Endothelial cell of umbilical vein (primary cell): Measurements from ENCODE around the gene RNF214. TPM values are rescaled to one million over a fixed set of nuclear protein-coding genes. Genes with fewer than 3 reads are reported as not detected.

Experiments
- BruUV-seq: library from RNA; stranded (reverse); fragments of 400-500 nt; replicated peaks from 2 replicates; lab custom pipeline; 2021; lab: Mats Ljungman, UMichigan
- CTCF ChIA-PET: fragments of 300-600, 350-600 bp; sonication (Branson Sonifier 250); formaldehyde crosslinking; loops from one replicate; lab custom pipeline; 2021; ENCODE audit warnings: antibody characterized with exemption, inconsistent platforms; lab: Charles Lee
- POLR2A ChIA-PET: fragments of 300-600, 350-600 bp; sonication (Branson Sonifier 250); formaldehyde crosslinking; loops from one replicate; lab custom pipeline; 2021; ENCODE audit warnings: antibody characterized with exemption, inconsistent platforms; lab: Charles Lee
- DNase-seq: peaks from one replicate; pipeline ENCODE4 v3.0.0-alpha.2; 2011; ENCODE audit warnings: low read depth, low spot score
- FAIRE-seq: peaks from 2 replicates; lab custom pipeline; 2011; peaks lifted over from hg19 to GRCh38; lab: Jason Lieb, UNC
- H2AFZ ChIP-seq: 2 replicates; pipeline ENCODE4 v1.6.0; 2012; ENCODE audit warnings: low read depth, low read length, control low read depth, inconsistent platforms
- H3K27ac ChIP-seq: 2 replicates; pipeline ENCODE4 v1.5.1; 2011; ENCODE audit warnings: low read depth, mild to moderate bottlenecking, control low read depth, low read length, moderate library complexity; ENCODE audit not compliant: insufficient read depth
- H3K27me3 ChIP-seq, 2 experiments: 2 replicates each; pipeline versions ENCODE4 v1.6.0 to v1.6.1; 2011; ENCODE audit warnings: low read length in 2 of 2, mixed read lengths in 1 of 2; ENCODE audit not compliant: control insufficient read depth in 2 of 2, insufficient read depth in 2 of 2
- H3K36me3 ChIP-seq, 2 experiments: 2 replicates in 1 of 2; 3 replicates in 1 of 2; pipeline ENCODE4 v1.5.1; 2011; ENCODE audit warnings: low read length in 2 of 2, mild to moderate bottlenecking in 1 of 2, moderate library complexity in 1 of 2; ENCODE audit not compliant: control insufficient read depth in 2 of 2, insufficient read depth in 2 of 2; ENCODE audit errors: extremely low read depth in 1 of 2
- H3K4me1 ChIP-seq: 3 replicates; pipeline ENCODE4 v1.5.1; 2011; ENCODE audit warnings: mild to moderate bottlenecking, low read length; ENCODE audit not compliant: control insufficient read depth, insufficient read depth; ENCODE audit errors: extremely low read depth
- H3K4me2 ChIP-seq: 2 replicates; pipeline ENCODE4 v1.6.1; 2011; ENCODE audit warnings: low read length, control low read depth, mixed read lengths; ENCODE audit not compliant: insufficient read depth
- H3K4me3 ChIP-seq, 3 experiments: fragments of 200-600 bp in 1 of 3; sonication (generic), shearing (Covaris generic) in 1 of 3; replicated peaks in 1 of 3; 2 replicates each; pipeline ENCODE4 v1.5.1; 2011 to 2016; ENCODE audit warnings: control low read depth in 3 of 3, low read length in 3 of 3, mild to moderate bottlenecking in 2 of 3, inconsistent platforms in 1 of 3, low read depth in 1 of 3, moderate library complexity in 1 of 3; ENCODE audit not compliant: insufficient read depth in 1 of 3
- H3K79me2 ChIP-seq: 2 replicates; pipeline ENCODE4 v1.6.0; 2012; ENCODE audit warnings: low read length, inconsistent platforms; ENCODE audit not compliant: control insufficient read depth, insufficient read depth
- H3K9ac ChIP-seq: replicated peaks from 2 replicates; pipeline ENCODE3; 2011; ENCODE audit warnings: low read length, control low read depth; ENCODE audit not compliant: insufficient read depth; ENCODE audit errors: extremely low read depth
- H3K9me1 ChIP-seq: replicated peaks from 3 replicates; pipeline ENCODE4 v1.6.0; 2011; ENCODE audit warnings: mild to moderate bottlenecking, low read length; ENCODE audit not compliant: control insufficient read depth, insufficient read depth; ENCODE audit errors: extremely low read depth
- H3K9me3 ChIP-seq: replicated peaks from 2 replicates; pipeline ENCODE4 v1.5.1; 2012; ENCODE audit warnings: low read length, inconsistent platforms; ENCODE audit not compliant: control insufficient read depth, insufficient read depth
- H4K20me1 ChIP-seq: replicated peaks from 2 replicates; pipeline ENCODE3; 2011; ENCODE audit warnings: mild to moderate bottlenecking, low read length; ENCODE audit not compliant: control insufficient read depth, insufficient read depth; ENCODE audit errors: extremely low read depth
- EZH2 ChIP-seq: IDR thresholded peaks from 2 replicates; pipeline ENCODE4 v1.6.1; 2012; ENCODE audit warnings: borderline replicate concordance, low read depth, mild to moderate bottlenecking, moderate library complexity, low read length, inconsistent platforms; ENCODE audit not compliant: severe bottlenecking
- FOS ChIP-seq: IDR thresholded peaks from 2 replicates; pipeline ENCODE4 v1.6.1; 2011; ENCODE audit warnings: mild to moderate bottlenecking, low read length, moderate library complexity, borderline replicate concordance; ENCODE audit not compliant: insufficient read depth
- GATA2 ChIP-seq: IDR thresholded peaks from 2 replicates; pipeline ENCODE4 v1.7.0; 2011; ENCODE audit warnings: low read depth, mild to moderate bottlenecking, moderate library complexity, mixed read lengths, low read length; ENCODE audit not compliant: insufficient read length, insufficient read depth
- JUN ChIP-seq: IDR thresholded peaks from 2 replicates; pipeline ENCODE4 v1.6.1; 2011; ENCODE audit warnings: borderline replicate concordance, low read depth; ENCODE audit not compliant: insufficient read length, insufficient read depth
- MYC ChIP-seq: IDR thresholded peaks from one replicate; pipeline ENCODE4 v1.6.1; 2011; ENCODE audit warnings: mild to moderate bottlenecking, low read depth, low read length
- POLR2A ChIP-seq: IDR thresholded peaks from 2 replicates; pipeline ENCODE4 v1.6.1; 2012; ENCODE audit warnings: low read depth, mild to moderate bottlenecking, control low read depth, low read length
- POLR2AphosphoS5 ChIP-seq: IDR thresholded peaks from 2 replicates; pipeline ENCODE4 v1.6.1; 2012; ENCODE audit warnings: low read depth, mild to moderate bottlenecking, control low read depth, low read length, moderate library complexity; ENCODE audit not compliant: insufficient read depth
- dilution Hi-C: fragments of 300-500 bp; cut with MboI; formaldehyde crosslinking; loops from one replicate; pipeline ENCODE4 v1.15.0; 2019; ENCODE audit warnings: low sequenced_read_pairs; ENCODE audit not compliant: extremely low pct_ligation_motif_present
- intact Hi-C: fragments of 100-400 bp; cut with micrococcal nuclease; formaldehyde crosslinking; loops from one replicate; pipeline ENCODE4 v1.10.0; 2022
- polyA plus RNA-seq, 4 experiments: library from polyadenylated mRNA; depleted of rRNA in 3 of 4; stranded (reverse) in 3 of 4; unstranded in 1 of 4; fragments of >200 nt; gene quantifications; 2 replicates each; pipeline versions ENCODE4 v1.2.1 to v1.2.3, GENCODE V29; 2011 to 2012; ENCODE audit warnings: missing spikeins in 1 of 4
- total RNA-seq: library from RNA; stranded (reverse); gene quantifications from 2 replicates; pipeline ENCODE4 v1.2.3, GENCODE V29; 2021
- TF ChIP-seq, protein P1 (sequence below), 2 donors: IDR thresholded peaks; 1 replicate in 1 of 2; 2 replicates in 1 of 2; pipeline ENCODE4 v1.5.1; 2011; ENCODE audit warnings: low read length in 2 of 2, mild to moderate bottlenecking in 2 of 2, moderate library complexity in 2 of 2, control low read depth in 1 of 2, inconsistent platforms in 1 of 2, low read depth in 1 of 2; ENCODE audit not compliant: insufficient read depth in 1 of 2; ENCODE audit errors: extremely low read depth in 1 of 2
- TF ChIP-seq, protein P2 (sequence below): IDR thresholded peaks from 2 replicates; pipeline ENCODE4 v1.6.1; 2011; ENCODE audit not compliant: insufficient read depth, insufficient read length

RNF214 gene
- total and polyA plus RNA-seq, 2 donors (not counting 3 experiments of a cell fraction or from before 2014, with no cell fraction given), result 24.3 to 28.2 TPM

DNA sequence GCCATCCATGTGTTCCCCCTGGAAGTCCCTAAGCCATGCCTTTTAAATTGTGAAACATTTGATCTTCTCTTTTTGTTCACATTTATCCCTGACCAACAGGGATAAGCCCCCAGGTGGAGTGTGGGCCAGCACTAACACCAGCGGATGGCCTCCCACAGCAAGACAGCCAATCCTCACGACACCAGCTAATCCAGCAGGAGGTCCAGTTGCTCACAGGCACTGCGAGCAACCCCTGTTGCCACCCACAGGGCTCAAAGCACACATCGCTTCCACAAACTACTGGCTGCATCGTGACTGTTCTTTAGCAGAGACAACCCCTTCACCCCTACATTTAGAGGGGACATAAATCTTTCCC is 2.6 kb upstream of the RNF214 start:
- H3K79me2 ChIP-seq, result peaks cover 19% of the 10 kb centered on the region
- intact Hi-C loops, result loop anchor here (10.0 kb wide), 1 partner anchor 585 kb away; no protein-coding TSS in a partner anchor
- no peaks in the 10 kb centered on the region for H4K20me1 ChIP-seq
- H2AFZ ChIP-seq, result no peak overlapping the region
- H3K4me3 ChIP-seq, result no peak overlapping the region
- ChIA-PET POLR2A (no interaction called here), CTCF (interaction anchor here (3.2 to 4.4 kb wide), 3 partner anchors 8 to 440 kb away, joined by 16 to 63 read pairs (median 24); partner anchors contain the start of genes APOA5 and SIDT2)
- dilution Hi-C loops, result no loop called here
- H3K9me3 ChIP-seq, result no peaks in the 10 kb centered on the region
- H3K9ac ChIP-seq, result no peak overlapping the region
- peaks cover 20% of the 10 kb centered on the region for H3K4me1 ChIP-seq
- H3K36me3 ChIP-seq, result peaks cover 0 to 25% of the 10 kb centered on the region in 2 experiments
- no peak for TF ChIP-seq FOS
- no peak for TF ChIP-seq GATA2
- no peak for TF ChIP-seq EZH2
- TF ChIP-seq, protein P1, sequence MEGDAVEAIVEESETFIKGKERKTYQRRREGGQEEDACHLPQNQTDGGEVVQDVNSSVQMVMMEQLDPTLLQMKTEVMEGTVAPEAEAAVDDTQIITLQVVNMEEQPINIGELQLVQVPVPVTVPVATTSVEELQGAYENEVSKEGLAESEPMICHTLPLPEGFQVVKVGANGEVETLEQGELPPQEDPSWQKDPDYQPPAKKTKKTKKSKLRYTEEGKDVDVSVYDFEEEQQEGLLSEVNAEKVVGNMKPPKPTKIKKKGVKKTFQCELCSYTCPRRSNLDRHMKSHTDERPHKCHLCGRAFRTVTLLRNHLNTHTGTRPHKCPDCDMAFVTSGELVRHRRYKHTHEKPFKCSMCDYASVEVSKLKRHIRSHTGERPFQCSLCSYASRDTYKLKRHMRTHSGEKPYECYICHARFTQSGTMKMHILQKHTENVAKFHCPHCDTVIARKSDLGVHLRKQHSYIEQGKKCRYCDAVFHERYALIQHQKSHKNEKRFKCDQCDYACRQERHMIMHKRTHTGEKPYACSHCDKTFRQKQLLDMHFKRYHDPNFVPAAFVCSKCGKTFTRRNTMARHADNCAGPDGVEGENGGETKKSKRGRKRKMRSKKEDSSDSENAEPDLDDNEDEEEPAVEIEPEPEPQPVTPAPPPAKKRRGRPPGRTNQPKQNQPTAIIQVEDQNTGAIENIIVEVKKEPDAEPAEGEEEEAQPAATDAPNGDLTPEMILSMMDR (IDR thresholded peaks at IDR 0.05; ENCODE audit: extremely low read depth in 1 of 2, insufficient read depth in 1 of 2, low read depth in 1 of 2, low read length in 2 of 2), result no peak
- TF ChIP-seq POLR2A, result no peak
- TF ChIP-seq MYC, result no peak
- TF ChIP-seq, protein P2, sequence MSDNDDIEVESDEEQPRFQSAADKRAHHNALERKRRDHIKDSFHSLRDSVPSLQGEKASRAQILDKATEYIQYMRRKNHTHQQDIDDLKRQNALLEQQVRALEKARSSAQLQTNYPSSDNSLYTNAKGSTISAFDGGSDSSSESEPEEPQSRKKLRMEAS, result no peak
- TF ChIP-seq POLR2AphosphoS5, result no peak
- TF ChIP-seq JUN, result no peak
- no peaks in the 10 kb centered on the region for H3K9me1 ChIP-seq
- no peak overlapping the region for H3K27ac ChIP-seq
- H3K4me2 ChIP-seq, result no peak overlapping the region
- DNase-seq, result no peak
- FAIRE-seq, result no peak
- no peaks in the 10 kb centered on the region for H3K27me3 ChIP-seq
- BruUV-seq, result no TSS peak
